Activated CD4-positive, CD25-positive, alpha-beta regulatory T cell (primary cell): ENCODE results near the gene ACY1.
"Not testable (repeated sequence)": the region's sequence is repeated elsewhere in the genome, so short reads cannot be mapped to it uniquely, and the experiment has no call there.

Source experiments
- DNase-seq, 4 experiments: peaks; one replicate each; lab custom pipeline; 2025; lab: John Stamatoyannopoulos, UW

Gene ACY1

DNA sequence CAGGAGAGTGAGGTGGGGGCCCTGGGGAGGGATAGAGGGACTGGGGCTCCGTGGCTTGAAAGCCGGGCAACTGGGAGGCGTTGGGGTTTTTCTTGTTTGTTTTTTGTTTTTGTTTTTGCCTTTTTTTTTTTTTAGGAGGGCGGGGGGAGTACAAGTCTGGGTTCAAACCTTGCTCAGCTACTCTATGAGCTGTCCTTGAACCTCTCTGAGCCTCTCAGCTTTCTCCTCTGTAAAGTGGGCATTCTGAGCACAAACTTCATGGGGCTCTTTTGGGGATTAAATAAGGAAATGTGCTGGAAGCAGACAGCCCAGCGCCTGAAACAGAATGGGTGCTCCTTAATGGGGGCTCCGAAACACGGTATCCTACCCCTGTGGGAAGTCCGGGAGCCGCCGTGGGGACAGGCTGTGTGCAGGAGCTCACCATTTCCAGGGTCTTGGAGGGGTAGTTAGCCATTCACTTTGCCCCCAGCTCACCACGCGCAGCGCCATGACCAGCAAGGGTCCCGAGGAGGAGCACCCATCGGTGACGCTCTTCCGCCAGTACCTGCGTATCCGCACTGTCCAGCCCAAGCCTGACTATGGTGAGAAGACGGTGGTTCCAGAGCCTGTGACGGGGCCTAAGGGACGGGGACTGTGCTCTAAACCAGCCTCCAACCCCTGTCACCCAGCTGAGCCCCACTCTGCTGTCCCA is 388 bp downstream of the ACY1 start:
- DNase-seq = no peak

DNA sequence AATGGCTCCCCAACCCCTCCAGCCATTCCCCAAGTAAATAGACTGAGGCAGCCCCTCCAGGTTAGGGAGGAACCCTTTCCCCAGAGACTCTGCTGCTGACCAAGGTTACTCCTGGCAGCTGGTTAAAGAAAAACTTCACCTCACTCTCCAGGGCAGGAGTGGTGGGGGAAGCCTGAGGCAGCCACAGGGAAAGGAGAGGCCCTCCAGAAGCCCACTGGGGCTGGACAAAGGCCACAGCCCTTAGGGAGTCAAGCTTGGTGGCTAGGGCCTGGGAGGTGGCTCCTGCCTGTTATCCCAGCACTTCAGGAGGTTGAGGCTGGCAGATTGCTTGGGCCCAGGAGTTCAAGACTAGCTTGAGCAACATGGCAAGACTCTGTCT is 923 bp downstream of the ACY1 start:
- no peak for DNase-seq

DNA sequence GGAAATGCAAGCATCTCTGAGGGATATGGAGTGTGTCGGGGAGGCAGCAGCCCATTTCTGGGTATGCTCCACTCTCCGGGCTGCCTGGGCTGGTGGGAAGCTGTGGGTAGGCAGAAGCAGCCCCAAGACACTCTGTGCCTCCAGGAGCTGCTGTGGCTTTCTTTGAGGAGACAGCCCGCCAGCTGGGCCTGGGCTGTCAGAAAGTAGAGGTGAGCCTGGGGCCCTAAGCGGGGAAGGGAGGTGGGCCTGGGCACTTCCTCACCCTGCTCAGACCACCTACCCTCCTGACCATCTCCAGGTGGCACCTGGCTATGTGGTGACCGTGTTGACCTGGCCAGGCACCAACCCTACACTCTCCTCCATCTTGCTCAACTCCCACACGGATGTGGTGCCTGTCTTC is 1.7 kb downstream of the ACY1 start:
- DNase-seq = no peak

DNA sequence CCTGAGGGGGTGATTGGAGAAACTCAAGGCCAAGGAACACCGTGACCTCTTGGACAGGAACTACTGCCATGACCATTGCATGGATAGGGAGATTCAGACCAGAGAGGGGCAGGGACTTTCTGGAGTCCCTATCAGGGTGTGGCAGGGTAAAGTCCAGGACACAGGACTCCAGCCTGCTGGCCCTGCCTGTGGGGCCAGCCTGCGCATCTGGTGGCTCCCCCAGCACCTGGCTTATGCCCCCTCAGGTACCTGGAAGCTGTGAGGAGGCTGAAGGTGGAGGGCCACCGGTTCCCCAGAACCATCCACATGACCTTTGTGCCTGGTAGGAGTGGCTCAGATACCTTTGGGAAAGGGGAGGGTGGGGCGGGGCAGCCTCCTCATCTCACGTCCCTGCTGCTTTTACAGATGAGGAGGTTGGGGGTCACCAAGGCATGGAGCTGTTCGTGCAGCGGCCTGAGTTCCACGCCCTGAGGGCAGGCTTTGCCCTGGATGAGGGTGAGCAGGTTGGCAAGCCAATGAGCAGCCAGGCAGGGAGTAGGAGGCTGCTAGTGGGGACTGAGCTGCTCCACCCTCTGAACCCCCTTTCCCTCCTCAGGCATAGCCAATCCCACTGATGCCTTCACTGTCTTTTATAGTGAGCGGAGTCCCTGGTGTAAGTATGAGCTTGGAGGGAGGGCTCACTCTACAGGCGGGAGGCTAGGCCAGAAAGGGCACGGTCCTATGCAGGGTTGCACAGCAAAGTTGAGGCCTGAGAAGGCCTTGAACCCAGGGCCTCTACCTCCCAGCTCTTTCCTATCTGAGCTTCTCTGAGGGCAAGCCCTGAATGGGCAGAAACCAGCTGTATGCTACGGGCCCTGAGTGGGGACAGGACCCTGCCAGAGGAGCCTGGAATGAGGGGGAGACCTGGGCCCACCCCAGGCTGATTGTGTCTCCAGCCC is 2.9 kb downstream of the ACY1 start:
- no peak for DNase-seq

DNA sequence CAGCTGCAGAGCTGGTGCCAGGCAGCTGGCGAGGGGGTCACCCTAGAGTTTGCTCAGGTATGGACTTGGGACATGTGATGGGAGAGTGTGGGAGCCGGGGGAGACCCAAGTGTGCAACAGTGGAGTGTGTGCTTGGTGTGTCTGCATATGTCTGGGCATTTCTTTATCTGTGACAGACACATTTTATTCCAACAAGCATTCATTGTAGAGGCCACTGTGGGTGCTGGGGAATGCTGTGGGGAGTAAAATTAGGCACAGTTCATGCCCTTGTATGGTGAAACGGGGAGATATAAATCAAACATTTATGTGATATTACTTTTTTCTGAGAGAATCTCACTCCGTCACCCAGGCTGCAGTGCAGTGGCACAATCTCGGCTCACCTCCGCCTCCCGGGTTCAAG is 4.2 kb downstream of the ACY1 start:
- DNase-seq = no peak

DNA sequence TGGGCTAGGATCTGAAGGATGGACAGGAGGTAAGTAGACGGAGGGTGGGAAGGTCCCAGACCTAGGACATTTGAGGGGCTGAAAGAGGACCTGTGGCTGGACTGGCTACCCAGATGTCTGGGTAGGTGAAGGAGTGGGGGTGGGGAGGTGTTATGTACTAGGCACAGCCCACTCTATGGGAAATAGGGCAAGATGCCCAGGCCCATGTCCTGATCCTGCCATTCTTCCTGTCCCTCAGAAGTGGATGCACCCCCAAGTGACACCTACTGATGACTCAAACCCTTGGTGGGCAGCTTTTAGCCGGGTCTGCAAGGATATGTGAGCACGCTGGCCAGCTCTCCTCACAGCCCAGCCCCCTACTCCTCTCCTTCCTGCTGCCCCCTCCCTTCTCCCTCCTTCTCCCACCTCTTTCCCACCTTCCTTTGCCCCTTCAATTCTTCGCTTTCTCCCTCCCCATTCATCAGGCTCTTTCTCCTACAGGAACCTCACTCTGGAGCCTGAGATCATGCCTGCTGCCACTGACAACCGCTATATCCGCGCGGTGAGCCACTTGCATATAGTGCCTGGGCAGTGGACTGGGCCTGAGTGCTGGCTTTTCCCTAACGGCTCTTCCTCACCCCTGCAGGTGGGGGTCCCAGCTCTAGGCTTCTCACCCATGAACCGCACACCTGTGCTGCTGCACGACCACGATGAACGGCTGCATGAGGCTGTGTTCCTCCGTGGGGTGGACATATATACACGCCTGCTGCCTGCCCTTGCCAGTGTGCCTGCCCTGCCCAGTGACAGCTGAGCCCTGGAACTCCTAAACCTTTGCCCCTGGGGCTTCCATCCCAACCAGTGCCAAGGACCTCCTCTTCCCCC is 5.2 kb downstream of the ACY1 start:
- no peak for DNase-seq

DNA sequence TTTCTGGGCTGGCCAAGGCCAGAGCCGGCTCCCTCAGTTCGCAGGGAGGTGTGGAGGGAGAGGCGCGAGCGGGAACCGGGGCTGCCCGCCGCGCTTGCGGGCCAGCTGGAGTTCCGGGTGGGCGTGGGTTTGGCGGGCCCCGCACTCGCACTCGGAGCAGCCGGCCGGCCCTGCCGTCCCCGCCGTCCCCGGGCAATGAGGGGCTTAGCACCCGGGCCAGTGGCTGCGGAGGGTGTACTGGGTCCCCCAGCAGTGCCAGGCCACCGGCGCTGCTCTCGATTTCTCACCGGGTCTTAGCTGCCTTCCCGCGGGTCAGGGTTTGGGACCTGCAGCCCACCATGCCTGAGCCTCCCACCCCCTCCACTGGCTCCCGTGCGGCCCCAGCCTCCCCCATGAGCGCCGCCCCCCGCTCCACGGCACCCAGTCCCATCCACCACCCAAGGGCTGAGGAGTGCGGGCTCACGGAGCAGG is 7.2 kb downstream of the ACY1 start:
- not testable (repeated sequence) for DNase-seq

DNA sequence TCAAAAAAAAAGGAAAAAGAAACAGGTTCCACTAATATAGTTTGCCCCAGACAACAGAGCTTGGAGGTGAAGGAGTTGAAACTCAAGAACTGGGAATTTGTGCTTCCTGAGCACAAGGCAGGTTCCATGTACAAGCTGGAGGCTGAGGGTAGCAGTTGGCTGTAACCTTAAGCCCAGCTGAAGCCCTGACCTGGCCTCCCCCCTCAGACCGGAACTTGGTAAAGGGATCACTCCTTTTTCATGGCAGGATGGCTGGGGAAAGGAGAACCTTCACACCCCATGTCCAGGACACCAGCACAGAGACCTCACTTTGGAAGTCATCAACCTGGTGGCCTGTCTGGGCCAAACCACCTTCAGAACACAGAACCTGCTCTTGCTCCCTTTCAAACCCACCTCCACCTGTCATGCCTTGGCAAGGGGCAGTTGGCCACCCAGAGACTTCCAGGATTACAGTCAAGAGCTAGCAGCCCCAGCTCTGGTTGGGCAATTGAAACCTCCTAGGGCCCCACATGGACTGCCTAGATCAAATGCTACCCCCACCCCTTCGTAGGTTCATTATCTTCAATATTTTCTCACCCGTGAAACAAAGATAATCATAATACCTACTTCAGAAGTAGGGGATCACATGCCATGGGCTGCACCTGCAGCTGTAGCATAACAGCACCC is 8.8 kb downstream of the ACY1 start:
- DNase-seq = no peak

DNA sequence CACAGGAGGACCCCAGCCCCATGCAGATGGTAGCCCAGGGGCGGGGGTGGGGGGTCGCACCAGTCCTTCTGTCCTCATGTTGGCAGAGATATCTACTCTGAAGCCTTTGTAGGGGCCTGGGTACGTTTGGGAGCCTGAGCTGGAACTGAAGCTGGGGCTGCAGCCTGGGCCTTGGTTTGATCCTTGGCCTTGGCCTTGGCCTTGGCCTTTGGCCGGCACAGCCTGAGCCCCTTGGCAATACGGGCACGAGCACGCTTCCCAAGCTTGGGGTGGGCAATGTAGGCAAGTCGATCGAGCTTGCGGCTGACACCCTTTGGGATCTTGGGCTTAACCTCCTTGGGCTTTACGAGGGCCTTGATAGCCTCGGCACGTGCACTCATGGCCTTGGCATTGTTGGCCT is 10.3 kb downstream of the ACY1 start:
- not testable (repeated sequence) for DNase-seq

DNA sequence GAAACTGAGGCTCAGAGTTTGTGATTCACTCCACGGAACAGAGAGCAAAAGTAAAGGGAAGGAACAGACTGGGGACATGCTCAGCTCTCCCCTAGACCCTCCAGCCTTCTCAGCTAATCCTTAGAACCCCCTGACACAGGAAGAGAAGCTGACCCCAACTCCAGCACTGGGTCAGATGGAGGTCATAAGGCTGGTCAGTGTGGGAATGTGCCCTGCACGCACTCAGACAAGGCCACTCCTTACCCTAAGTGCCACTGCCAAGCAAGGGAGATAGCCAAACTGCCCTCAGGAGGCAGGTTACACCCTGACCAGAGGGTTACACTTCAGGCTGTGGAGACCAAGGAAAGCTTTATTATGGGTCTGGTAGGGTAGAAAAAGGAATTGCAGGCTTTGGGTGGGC is 11.2 kb downstream of the ACY1 start:
- no peak for DNase-seq

DNA sequence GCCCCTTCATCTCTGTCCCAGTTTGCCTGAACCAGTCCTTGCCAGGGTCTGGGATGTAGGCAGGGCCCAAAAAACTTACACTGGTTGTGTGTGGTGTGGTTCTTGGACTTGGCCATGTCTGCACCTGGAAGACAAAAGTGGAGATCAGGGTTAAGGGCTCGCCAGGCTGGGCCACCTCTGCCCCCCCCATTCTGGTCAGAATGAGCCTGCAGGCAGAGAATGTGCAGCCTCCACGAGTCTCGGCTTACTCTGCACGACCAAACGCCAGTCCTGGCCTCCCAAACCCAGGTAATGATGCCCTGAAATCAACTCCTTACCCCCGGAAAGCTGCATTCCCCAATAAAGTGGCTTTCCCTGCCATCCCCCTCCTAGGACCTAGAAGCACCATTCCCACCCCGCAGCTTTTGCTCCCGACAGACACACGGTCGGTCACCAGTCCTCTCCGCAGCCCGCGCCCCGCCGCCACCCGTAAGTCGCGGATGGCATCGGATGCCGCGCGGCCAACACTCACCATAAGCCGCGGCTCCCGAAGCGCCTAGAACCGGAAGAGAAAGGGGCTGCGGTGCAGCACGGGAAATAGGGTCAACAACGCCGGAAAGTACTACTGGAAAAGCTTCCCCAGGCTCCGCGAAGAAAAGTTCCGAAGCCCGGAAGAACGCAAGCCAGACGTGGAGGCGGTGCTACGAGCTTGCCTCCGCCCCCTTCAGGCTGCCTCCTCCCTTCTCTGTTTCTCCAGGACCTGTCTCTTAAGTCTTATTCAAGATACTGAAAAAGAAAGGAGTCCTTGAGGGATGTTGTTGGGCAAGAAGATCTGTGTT is 12.2 kb downstream of the ACY1 start, which contains the start of gene RPL29:
Gene RPL29, minus strand, starts transcription at position 550 of the 818 bp plus-strand sequence. Its CDS starts 434 bp downstream, at position 116.
- peak; percentile 72 to 84 (median 78) for DNase-seq

DNA sequence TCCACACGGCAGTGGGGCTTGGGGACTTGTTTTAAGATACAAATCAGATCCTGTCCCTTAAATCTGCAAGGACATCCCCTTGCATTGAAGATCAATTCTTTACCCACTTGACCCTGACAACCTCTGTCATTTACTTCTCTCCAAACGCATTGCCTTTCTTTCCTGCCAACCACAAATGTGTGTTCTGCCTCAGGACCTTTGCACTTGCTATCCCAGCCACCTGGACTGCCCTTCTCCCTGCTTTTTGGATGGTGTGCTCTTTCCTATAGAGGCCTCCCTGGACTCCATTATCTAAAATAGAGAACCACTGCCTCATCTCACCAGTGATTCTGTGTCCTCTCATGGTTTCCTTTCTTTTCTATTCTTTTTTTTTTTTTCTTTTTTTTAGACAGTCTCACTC is 13.8 kb downstream of the ACY1 start:
- DNase-seq = no peak

DNA sequence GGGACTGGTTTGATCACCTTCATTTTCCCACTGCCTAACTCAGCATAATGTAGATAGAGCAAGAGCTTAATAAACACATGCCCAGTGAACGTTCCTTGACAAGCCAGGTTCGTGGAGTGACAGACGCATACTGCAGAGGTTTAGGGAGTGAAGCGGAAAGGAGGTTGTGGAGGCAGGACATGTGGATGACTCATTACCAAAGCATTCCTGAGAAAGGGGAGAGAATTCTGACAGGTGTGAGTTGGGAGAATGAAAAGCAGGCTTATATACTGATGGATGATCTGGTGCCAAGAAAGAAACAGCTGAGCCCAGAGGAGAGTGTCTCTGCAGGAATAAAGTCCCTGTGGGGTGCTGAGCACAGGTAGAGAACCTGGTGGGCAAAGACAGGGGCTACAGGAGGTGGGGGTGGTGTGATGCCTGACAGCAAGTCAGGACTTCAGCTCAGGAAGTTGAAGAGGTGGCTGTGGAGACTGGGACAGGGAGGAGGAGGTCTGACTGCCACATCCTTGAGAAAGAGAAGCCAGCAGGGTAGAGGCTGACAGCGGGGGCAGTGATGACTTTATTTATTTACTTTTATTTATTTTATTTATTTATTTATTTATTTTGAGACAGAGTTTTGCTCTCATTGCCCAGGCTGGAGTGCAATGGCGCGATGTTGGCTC is 14.7 kb downstream of the ACY1 start:
- no peak for DNase-seq

DNA sequence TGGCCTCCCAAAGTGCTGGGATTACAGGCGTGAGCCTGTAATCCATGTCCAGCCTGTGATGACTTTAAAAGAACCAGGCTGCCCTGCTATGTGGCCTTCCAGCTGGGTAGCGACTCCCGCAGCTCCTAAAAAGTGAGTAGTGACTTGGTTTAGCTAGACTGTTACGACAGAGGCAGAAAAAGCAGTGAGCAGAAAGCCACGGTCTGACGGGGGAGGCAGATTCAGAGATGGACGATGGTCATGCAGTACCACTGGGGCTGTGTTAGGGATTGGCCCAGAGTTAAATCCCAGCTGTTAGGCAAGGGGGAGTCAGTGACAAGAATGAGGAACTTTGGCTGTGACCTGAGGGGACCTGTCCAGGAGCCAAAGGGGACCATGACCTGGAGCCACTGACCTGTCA is 15.4 kb downstream of the ACY1 start:
- DNase-seq = no peak

DNA sequence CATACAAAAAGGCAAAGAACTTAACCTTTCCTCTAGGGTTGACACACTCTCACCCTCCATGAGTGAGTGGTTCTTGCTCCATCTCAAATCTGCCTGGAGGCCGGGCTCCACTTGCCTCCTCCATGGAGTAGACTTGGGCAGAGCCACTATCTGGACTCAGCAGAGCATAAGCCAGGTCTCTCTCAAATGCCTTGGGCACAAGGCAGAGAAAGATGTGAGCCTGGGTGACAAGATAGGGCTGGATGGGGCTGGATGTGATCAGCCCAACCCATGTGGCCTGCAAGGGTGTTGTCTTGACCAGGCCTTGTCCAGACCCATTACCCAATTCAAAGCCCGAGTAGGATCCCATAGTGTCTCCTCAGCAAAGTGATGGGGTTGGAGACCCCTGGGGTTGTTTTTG is 16.5 kb downstream of the ACY1 start:
- DNase-seq = no peak

DNA sequence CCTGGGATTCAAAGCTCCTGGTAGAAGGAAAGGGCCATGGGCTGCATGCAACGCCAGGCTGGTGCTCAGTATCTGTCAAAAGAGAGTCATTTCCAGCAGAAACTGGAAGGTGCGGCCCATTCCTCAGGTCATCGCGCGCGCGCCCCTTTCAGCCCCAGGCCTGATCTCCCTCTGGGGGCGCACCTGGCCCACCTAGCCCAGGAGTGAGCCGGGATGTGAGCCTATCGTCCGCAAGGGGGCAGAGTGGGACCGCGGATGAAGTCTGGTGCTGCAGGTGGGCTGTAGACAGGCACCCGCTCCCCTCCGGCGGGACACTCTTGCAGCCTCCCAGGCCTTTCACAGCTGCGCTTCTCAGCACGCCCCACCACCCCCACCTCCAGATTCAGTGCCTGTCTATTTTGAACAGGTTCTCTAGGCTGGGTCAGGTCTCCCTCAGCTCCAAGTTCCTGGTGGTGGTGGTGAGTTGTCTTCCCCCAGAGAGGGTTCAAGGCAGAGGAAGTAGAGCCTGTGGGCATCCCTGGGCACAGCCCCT is 18.2 kb downstream of the ACY1 start:
- peak; percentile 69 to 84 (median 73) for DNase-seq

DNA sequence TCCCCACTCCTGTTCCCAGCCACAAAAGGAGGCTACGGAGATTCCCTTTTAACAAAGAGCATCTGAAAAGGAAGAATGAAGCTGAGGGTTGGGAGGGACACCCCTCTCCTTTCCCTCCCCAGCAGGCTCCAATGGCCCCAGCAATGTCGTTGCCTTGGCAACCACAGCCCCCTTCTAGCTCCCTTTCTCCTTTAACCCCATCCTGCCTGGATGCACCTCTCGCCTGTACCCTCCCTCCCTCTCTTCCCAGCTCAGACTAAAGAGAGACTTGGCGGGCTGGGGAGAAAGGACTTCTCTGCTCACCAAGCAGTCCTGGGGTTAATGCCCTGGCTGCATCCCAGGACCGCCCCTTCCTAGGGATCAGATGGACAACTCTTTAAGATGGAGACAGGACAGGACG is 19.4 kb downstream of the ACY1 start:
- DNase-seq = no peak

DNA sequence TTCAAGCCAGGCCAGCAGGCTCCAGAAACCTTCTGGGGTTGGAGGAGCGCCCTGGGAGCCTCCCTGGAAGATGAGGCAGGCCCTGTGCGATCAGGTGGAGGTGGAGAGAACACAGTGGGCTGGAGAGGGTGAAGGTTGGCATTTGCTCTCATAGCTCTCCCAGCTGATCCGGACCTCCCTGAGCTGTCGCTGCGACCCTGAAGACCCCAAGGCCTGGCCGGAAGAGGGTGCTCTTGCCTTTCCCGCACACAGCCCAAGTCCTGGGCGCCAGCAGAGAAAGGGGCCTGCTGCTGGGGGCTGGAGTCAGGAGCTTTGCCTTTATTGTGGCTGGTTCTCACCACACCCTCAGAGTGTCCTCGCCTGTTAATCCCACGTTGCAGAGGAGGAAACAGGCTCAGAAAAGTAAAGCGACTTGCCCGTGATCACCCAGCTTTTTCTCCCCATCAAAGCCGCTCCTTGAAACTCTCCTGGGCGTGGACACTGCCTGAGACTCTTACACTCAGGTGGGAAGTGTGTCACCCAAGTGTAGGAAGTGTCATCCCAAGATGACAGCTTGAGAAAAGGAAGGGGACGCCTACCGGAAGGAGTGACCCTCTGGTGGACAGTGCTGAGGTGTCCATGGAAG is 20.9 kb downstream of the ACY1 start:
- no peak for DNase-seq

DNA sequence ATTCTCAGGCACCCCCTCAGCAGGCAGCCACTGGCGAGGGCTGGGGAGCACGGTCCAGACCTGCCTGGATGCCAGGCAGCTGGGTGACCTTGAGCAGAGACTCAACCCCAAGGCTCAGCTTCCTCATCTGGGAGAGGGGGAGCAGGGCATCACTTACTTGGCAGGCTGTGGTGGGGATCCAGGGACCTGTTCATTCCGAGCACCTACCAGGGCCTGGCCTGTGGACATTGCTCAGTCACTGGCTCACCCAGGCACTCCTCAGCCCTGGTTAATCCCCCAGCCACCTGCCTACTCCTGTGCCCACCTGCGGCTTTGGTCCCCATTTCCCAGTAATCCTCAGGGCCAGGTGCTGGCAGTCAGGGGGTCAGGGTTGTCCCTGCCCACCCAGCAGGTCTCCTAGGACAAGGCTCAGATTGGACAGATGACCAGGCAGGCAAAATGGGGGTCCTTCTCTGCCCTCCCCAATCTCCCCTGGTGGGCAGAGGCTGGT is 21.6 kb downstream of the ACY1 start:
- no peak for DNase-seq
